ENCODE data around the gene KCNIP2. TPM values are rescaled to one million over a fixed set of nuclear protein-coding genes. Genes with fewer than 3 reads are reported as not detected.

The KCNIP2 gene
- total RNA-seq, 4 donors from 2014 or later, result 0.33 to 2.4 (median 0.39) TPM; not detected in 1

DNA sequence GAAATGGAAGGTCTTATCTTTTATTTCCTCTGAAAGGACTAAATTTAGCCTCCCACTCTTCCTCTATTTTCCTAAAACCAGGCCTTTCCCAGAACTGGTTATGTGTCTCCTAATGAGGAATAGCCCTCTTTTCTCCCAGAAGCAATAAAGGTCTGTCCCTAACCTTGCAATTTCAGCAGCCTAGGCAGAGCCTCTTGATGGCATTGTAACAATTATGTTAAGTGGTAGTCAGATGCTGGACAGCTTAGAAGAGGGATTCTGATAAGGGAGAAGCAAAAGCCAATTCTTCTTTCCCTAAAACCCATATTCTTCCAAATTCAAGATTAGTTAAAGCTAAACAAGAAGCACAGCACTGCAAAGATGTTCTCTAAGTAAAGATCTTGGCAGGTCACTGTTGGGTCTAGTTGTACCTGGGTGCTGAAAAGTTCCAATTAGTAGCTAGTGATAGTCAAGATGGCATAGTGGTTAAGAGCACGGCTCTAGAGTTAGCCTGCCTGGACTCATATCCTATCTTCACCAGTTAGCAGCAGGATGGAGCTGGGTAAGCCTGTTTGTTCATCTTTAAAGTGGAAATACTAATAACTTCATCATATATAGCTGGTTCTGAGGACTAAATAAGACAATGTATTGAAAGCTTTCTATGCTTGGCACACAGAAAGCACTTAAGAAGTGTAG lies 14.3 kb upstream of the KCNIP2 start:
- Histone ChIP-seq H3K36me3 (peaks cover 0 to 7% of the 10 kb centered on the region in 2 donors), H3K27ac (no peak overlapping the region), H3K4me1 (peaks cover 0 to 23% of the 10 kb centered on the region in 2 donors), H3K27me3 (no peaks in the 10 kb centered on the region), H3K9me3 (peaks cover 0 to 8% (median 0%) of the 10 kb centered on the region in 3 donors), H3K4me3 (no peak overlapping the region)
- in situ Hi-C loops (cut with MboI; ENCODE audit: low sequenced_read_pairs in 4 of 4) (no loop called here), intact Hi-C loops (cut with DNase I; ENCODE audit: low total_unique reads) (no loop called here)
- ATAC-seq (no peak), DNase-seq (no peak)
- TF ChIP-seq, protein P1, sequence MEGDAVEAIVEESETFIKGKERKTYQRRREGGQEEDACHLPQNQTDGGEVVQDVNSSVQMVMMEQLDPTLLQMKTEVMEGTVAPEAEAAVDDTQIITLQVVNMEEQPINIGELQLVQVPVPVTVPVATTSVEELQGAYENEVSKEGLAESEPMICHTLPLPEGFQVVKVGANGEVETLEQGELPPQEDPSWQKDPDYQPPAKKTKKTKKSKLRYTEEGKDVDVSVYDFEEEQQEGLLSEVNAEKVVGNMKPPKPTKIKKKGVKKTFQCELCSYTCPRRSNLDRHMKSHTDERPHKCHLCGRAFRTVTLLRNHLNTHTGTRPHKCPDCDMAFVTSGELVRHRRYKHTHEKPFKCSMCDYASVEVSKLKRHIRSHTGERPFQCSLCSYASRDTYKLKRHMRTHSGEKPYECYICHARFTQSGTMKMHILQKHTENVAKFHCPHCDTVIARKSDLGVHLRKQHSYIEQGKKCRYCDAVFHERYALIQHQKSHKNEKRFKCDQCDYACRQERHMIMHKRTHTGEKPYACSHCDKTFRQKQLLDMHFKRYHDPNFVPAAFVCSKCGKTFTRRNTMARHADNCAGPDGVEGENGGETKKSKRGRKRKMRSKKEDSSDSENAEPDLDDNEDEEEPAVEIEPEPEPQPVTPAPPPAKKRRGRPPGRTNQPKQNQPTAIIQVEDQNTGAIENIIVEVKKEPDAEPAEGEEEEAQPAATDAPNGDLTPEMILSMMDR (IDR thresholded peaks at IDR 0.05 in 4 of 5, conservative IDR thresholded peaks at IDR 0.05 in 1 of 5), result no peak
- no peak for TF ChIP-seq POLR2A (IDR thresholded peaks at IDR 0.05)

DNA sequence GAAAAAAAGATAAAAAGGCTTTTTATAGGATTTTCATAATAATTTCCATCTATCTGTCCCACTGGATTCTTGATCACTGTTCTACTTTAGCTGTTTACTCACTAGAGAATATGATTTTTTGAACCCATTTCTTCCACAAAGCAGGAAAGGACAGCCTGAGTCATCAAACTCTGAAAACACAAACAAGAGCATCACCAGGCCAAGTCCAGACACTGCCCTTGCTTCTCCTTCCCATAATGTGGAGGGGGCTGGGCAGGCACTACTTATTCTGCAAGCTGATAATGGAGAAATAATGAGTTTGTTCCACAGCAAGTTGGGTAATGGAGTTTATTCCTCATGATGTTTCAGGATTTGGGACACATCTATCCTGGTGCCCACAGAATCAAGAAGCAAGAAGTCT lies 13.0 kb upstream of the KCNIP2 start:
- H3K9me3 ChIP-seq, result peaks cover 0 to 8% (median 0%) of the 10 kb centered on the region in 3 donors
- H3K27ac ChIP-seq, result no peak overlapping the region
- peaks cover 0 to 7% of the 10 kb centered on the region in 2 donors for H3K36me3 ChIP-seq
- H3K27me3 ChIP-seq, result no peaks in the 10 kb centered on the region
- ATAC-seq (no peak), DNase-seq (no peak)
- H3K4me3 ChIP-seq, result no peak overlapping the region
- H3K4me1 ChIP-seq, result peaks cover 2 to 23% of the 10 kb centered on the region in 2 donors
- TF ChIP-seq, protein P1 (IDR thresholded peaks at IDR 0.05 in 4 of 5, conservative IDR thresholded peaks at IDR 0.05 in 1 of 5), result no peak
- TF ChIP-seq POLR2A (IDR thresholded peaks at IDR 0.05), result no peak
- in situ Hi-C loops (cut with MboI; ENCODE audit: low sequenced_read_pairs in 4 of 4), result no loop called here
- intact Hi-C loops (cut with DNase I; ENCODE audit: low total_unique reads), result no loop called here

DNA sequence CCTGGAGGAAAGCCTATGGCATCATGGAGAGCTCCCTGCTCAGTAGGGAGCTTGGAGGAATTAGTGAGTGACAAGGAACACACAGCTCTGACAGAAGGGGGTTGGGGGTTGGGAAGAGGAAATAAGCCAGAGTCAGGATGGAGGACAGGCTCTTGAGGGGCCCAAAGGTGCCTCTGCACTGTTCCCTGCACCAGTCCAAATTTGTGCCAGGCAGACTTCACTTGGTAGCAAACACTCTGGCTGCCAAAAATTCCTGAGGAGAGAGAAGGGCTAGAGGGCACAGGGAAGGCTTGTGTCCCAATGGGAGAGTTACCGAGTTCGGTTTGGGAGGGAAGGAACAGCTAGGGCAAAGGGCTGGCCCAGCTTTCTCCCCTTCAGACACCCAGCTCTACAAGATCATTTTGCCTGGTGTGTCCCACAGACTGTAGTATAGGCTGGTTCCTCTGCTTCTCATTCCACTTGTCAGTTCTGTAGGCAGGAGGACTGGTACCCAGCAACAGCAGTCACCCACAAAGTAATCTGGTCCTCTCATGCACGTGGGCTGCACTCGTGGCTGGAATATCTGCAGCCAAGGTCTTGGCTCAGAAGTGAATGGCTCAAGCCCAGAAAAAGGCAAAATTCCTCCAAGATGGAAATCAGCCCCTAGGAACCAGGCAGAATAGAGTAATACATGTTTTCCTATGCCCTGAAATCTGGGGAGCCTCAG lies 8.0 kb upstream of the KCNIP2 start:
- H3K27me3 ChIP-seq, result no peaks in the 10 kb centered on the region
- in situ Hi-C loops (cut with MboI; ENCODE audit: low sequenced_read_pairs in 4 of 4) (no loop called here), intact Hi-C loops (cut with DNase I; ENCODE audit: low total_unique reads) (no loop called here)
- peaks cover 0 to 14% of the 10 kb centered on the region in 2 donors for H3K36me3 ChIP-seq
- H3K4me3 ChIP-seq, result no peak overlapping the region
- no peak for DNase-seq
- ATAC-seq, result no peak
- H3K9me3 ChIP-seq, result no peaks in the 10 kb centered on the region
- no peak overlapping the region for H3K27ac ChIP-seq
- TF ChIP-seq POLR2A (IDR thresholded peaks at IDR 0.05), result no peak
- TF ChIP-seq, protein P1 (IDR thresholded peaks at IDR 0.05 in 4 of 5, conservative IDR thresholded peaks at IDR 0.05 in 1 of 5), result no peak
- peaks cover 0 to 3% of the 10 kb centered on the region in 2 donors for H3K4me1 ChIP-seq

DNA sequence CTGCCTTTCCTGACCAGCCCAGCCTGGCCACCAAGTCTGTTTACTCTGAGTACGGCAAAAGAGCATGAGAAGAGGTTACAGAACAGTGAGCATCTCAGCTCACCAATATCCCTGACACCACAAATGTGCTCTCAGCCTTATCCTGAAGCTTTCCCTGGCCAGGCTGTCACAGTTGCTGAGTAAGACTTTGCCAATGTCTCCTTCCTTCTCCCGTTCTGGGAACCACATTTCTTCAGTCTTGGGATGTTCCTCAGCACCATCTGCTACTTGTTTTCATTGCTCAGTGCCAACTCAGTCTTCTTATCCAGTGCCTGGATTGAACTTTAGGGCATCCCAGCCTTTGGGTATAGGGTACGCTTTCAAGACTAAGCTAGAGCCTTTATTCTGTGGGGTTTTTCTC lies 7.1 kb upstream of the KCNIP2 start:
- Histone ChIP-seq H3K4me1 (peaks cover 0 to 3% of the 10 kb centered on the region in 2 donors), H3K36me3 (peaks cover 0 to 14% of the 10 kb centered on the region in 2 donors), H3K9me3 (no peaks in the 10 kb centered on the region), H3K27me3 (no peaks in the 10 kb centered on the region), H3K4me3 (no peak overlapping the region), H3K27ac (no peak overlapping the region)
- ATAC-seq, result no peak
- intact Hi-C loops (cut with DNase I; ENCODE audit: low total_unique reads), result no loop called here
- TF ChIP-seq, protein P1 (IDR thresholded peaks at IDR 0.05 in 4 of 5, conservative IDR thresholded peaks at IDR 0.05 in 1 of 5), result no peak
- no peak for TF ChIP-seq POLR2A (IDR thresholded peaks at IDR 0.05)
- in situ Hi-C loops (cut with MboI; ENCODE audit: low sequenced_read_pairs in 4 of 4), result no loop called here
- DNase-seq, result no peak

Data from gastrocnemius medialis (tissue), 4 donors.